Globus pallidus (tissue), 1 donor: Measurements from ENCODE around the gene CACNG5.

Source experiments
- DNase-seq: peaks from one replicate; pipeline ENCODE4 v3.0.0-alpha.2; 2015; ENCODE audit warnings: low spot score

The CACNG5 gene

DNA sequence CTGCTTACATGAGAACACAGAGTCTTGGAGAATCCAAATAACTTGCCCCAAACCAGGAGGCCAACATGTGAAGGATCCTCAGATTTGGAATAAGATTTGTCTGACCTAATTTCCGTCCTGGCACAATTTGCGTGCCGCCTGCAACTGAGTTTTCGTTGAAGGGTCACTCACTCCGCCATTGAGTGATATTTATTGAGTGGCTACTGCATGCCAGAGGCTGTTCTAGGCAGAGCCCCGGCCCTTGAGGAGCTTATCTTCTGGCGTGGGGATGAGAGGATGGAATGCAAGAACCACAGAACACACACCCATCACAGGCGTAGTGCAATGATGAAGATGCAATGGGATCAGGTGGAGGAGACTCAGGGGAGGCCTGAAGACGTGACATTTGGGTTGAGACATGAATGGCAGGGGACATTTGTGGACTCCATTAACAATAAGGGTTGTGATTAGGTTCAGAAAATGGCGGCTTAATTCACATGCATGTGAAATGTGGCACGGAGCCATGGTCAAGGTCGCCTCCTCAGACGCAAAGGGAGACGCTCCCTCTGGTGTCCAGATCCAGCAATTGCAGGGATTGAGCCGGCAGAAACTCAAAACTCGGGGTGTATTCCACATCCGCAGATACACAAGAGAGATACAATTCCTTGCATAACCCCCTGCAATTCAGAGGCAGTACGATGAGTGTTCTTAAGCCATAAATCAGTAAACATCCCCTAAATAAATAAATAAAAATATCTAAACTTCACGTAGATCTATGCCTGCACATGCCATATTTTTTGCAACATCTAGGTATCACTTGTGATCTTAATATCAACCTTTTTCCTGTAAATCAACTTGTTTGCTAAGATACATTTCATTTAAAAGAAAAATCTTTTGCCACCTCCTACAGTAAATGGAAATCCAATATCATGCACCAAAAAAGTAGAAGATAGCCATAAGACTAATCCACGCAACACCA, 71.7 kb downstream of the CACNG5 start:
- peak; percentile 73 for DNase-seq

DNA sequence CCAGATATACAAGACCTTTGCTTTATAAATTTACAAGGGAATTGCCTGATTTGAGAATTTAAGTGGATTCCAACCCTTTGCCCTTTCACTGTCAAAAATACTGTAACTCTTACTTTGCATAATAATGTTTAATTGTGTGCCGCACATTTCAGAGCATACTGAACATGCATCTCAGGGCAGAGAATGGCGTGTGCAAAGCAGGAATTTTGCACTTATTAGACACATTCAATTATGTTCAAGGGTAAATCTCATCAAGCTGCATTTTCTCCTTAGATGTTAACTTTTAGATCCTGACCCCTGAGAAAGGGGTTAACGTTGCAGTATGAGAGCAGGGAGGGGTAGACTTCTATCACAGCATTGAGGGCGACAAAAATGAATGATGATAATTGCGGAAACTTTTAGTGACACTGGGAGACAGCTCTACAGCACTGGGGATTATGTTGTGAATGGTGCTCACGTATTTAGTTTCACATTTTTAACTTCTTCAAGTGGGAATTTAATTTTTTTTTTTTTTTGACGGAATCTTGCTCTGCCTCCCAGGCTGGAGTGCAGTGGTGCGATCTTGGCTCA, 75.0 kb downstream of the CACNG5 start:
- no peak for DNase-seq

DNA sequence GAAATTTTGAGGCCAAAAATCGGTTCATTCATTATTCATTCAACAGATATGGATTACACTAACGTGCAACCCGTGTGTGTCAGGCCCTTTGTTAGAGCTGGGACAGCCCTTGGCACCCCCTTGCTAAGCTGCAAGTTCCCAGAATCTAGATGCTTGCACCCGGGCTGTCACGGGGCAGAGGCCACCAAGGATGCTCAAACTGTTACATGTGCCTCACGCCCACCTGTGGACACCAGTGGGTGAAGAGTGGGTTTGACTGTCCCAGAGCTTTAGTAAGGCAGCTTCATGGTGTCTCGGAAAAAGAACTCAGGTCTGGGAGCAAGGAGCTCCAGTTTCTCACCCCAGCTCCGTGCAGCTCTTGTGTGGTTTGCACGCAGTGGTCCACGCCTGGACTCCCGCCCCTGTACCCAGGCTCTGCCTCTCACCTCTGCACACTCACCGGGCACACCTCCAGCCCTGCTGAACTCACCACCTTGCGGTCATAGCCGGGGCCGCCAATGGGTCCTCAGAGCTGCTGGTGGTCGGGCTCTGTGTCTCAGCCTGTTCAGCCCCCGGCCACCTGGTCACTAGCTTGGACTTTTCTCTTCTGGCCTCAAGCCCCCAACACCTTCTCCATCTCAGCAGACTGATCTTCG, 75.9 kb downstream of the CACNG5 start:
- no peak for DNase-seq

DNA sequence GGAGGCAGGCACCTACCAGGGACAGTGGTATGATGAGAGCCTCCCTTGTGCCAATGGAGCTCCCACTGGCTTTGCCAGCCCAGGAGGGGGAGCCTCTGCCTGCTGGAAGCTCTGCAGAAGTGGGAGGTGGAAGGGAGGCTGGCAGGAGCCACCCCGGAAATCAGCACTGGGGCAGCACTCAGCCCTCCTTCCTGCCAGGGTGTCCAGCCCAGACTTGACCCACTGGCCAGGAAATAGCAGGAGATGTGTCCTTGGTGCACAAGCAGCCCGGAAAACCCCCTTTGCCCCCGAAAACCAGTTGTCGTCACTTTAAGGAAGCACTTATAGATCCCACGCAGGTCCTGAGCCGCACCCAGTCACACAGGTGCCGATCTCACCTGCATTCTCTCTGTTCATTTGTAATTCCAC, 80.3 kb downstream of the CACNG5 start:
- DNase-seq, result no peak

DNA sequence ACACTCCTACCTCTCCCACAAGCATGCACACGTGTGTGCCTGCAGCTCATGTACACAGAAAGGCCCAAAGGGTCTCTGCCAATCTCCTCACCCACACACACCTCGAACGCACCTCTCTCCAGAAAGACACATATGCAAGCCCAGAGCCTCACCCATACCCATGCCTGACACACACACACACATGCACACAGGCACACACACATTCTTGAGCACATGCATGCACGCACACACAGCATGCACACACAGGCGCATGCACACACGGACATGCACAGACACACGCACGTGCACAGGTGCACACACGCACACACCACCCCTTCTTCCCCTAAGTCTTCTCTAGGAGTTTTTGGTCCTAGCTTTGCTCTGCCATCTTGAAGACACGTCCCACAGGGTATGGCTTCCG, 80.9 kb downstream of the CACNG5 start:
- no peak for DNase-seq

DNA sequence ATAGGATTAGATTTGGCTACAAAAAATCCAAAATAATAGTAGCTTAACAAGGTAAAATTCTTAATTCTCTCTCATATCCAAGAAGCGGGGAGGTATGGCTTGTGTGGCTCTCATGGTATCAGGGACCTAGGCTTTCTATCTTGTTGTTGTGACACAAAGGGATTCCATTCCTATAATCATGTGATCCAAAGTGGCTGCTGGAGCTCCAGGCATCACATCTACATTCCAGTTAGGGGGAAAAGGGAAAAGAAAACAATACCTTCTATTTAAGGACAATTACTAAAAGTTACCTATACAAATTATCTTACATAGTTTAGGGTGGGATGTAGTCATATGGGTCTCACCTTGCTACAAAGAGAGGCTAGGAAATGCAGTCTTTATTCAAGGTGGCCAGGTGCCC, 82.0 kb downstream of the CACNG5 start:
- DNase-seq, result no peak

DNA sequence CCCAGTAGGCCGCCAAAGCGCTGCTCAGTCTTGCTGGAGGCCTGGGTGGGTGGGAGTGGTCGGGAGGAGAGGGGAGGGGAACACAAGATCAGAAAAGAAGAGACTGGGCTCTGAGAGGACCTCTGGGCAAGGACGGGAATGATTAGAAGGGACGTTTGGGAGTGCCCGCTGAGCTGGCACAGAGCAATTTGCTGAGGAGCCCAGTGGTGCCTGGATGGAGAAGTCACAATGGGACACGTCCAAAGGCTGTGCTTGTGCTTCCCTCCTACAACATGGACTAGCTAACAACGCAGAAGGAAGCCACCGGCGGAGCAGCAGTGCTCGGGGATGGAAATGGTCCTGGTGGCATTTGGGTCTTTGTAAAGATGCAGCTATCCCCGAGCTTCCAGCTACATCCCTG, 84.0 kb downstream of the CACNG5 start:
- DNase-seq, result no peak

DNA sequence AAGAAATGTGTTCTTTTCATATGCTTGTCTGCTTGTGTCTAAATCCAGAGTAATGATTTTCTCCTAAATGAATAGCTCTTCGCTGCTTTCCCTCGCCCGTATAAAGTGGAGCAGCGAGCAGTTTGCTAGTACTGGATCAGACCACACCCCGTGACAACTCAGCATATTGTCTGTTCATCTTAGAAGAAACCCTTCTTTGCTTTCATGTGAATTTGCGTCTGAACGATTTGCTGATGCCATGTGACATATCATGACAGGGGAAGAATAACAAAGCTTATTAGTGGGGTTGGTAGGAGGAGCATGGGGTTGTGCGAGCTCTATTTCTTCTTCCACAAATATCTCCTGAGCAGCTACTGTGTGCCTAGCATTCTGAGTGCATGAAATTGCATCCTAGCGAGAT, 85.5 kb downstream of the CACNG5 start:
- no peak for DNase-seq

DNA sequence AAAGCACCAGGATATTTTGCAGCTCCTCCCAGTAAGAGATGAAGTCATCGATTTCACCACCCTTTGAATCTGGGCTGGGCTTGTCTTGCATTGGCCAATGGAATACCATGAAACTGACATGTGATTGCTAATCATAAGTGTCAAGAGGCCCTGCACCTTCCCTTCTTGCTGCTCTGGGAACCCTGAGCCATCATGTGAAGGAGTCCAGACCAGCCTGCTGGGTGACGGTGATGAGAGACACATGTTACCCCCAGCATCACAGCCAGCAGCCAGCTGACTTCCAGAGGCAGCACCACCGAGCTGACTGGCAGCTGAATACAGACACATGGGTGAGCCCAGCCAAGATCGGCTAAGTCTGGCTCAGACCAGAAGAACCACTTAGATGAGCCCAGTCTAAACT, 86.0 kb downstream of the CACNG5 start:
- no peak for DNase-seq

DNA sequence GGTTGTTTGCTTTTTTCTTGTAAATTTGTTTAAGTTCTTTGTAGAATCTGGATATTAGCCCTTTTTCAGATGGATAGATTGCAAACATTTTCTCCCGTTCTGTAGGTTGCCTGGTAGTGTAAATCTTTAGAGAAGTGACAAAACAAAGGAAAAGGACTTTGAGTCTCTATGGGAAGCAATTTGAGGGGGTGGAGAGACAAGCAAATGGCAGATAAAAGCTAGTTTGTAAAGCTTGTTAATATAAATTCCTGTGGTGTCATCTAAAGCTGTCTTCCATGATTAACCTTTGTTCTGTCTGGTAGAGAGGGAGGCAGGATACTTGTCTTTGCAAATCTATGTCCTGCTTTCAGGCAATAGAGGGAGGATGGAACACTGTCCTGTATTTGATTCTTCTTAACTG, 89.0 kb downstream of the CACNG5 start:
- DNase-seq, result no peak

DNA sequence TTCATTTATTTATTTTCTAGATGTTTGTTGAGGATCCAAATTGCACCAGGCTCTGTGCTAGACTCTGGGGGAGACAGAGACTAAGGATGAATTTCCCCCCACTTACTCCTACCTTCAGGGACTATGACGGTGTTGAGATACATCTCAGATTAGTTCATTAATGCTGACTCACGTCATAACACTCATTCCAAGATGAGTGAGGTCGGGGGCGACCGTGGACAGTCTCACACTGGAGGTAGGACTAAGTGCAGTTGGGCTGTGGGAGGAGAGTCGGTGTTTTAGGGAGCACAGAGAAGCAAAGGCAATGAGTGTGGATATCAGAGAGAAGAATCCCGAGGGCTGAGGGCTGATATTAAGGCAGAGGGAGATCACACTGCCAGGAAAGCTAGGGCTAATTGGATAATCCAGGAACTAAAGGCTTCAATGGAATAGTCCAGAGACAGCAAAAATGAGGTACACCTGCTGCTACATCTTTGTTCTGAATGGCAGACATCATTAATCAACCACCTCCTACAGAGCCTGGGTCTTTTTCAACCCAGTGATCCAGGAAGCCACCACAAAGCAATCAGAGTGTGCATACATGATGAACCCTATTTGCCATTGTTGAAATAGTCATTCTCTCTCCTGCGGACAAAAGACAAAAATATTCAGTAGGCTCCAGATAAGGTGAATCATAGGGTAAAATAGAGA, 91.0 kb downstream of the CACNG5 start:
- no peak for DNase-seq

DNA sequence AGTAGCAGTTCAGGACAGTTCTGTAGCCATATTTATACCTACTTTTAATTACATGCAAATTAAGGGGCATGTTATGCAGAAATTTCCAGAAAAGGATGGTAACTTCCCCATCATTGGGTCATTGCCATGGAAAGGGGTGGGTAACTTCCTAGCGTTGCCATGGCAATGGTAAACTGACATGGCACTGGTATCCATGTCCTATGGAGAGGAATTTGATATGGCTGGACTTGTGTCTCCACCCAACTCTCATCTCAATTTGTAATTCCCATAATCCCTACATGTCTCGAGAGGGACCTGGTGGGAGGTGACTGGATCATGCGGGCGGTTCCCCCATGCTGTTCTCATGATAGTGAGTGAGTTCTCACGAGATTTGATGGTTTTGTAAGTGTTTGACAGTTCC, 94.0 kb downstream of the CACNG5 start:
- DNase-seq, result no peak

DNA sequence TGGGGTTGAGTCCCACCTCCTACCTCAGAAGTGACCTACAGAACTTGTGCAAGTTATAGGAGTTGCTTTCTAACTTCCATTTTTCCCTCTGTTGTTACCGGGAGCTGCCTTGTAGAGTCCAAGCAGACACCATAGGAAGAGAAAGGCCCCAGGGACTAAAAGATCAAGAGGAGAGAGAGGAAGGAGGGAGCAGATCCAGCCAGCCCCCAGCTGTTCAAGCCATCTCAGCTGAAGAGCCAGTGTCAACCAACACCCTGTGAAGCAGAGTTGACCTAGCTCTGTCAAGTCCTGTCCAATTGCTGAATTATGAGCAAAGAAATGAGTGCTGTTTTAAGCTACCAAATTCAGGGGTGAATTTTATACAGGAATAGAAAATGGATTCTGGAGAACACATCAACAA, 94.7 kb downstream of the CACNG5 start:
- no peak for DNase-seq

DNA sequence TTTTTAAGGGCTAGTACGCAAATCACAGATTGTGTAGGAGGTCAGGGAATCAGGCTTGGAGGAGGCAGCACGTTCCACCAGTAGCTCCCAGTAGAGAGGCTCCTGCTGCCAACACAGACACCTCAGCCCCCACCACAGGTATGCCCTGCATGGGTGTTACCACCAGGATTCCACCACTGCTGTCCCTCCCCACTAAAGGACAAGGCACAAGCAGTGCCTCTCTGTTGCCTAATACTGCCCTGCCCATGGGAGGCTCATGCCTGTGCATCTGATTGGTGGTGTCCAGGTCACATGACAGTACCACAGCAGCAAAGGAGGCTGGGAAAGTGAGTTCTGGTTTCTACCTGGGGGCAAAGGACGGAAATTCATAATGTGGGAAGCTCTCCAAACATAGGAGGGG, 96.0 kb downstream of the CACNG5 start:
- DNase-seq, result no peak

DNA sequence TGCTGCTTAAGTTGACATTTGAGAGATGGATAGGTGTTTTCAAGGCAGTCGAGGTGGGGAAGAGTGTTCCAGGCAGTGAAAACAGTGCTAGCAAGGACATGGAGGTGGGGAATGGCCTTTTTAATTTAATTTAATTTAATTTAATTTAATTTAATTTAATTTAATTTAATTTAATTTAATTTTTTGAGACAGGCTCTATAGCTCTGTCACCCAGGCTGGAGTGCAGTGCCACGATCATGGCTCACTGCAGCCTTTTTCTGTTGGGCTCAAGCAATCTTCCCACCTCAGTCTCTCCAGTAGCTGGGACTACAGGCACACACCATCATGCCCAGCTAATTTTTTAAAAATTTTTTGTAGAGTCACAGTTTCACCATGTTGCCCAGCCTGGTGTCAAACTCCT, 97.4 kb downstream of the CACNG5 start:
- DNase-seq, result no peak

DNA sequence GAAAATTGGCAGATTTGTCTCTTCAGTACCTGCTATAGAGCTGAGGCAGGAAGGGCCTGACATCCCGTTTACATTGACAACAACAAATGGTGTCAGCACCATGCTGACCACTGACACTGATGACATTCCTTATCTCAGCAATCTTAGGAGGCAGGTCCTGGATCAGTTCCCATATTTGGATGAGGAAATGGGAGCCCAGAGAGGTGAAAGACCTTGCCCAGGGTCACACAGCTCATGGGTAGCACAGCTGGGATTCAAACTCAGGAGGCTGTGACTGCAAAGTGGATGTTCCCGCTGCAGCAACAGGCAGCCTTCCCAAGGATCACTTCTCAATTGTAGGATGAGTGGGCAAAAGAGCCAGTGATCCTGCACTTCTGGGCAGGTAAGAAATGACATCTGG, 99.1 kb downstream of the CACNG5 start:
- DNase-seq, result no peak
